Testis (tissue), 3 donors: ENCODE data around the gene PDGFRA. TPM values are rescaled to one million over a fixed set of nuclear protein-coding genes. Genes with fewer than 3 reads are reported as not detected.

Source experiments
- DNase-seq: peaks from one replicate; pipeline ENCODE4 v3.0.0-alpha.2; 2019
- H3K27ac ChIP-seq, 2 donors: fragments of 200-600 bp; sonication (generic); one replicate each; pipeline ENCODE4 v1.5.1; 2019
- H3K27me3 ChIP-seq: fragments of 200-600 bp; sonication (generic); one replicate; pipeline ENCODE4 v1.5.1; 2019
- H3K36me3 ChIP-seq: fragments of 200-600 bp; sonication (generic); one replicate; pipeline ENCODE4 v1.5.1; 2017; ENCODE audit warnings: low read depth; ENCODE audit errors: missing control alignments
- H3K4me1 ChIP-seq: fragments of 200-600 bp; sonication (generic); one replicate; pipeline ENCODE4 v1.5.1; 2019
- H3K4me3 ChIP-seq, 2 donors: fragments of 200-600 bp; sonication (generic); one replicate each; pipeline ENCODE4 v1.5.1; 2017 to 2019
- H3K9me3 ChIP-seq: fragments of 200-600 bp; sonication (generic); one replicate; pipeline ENCODE4 v1.5.1; 2017
- CTCF ChIP-seq, 3 experiments: fragments of 450-650 bp in 2 of 3; fragments of 200-600 bp in 1 of 3; sonication (generic) in 1 of 3; IDR thresholded peaks; one replicate each; pipeline ENCODE4 v1.5.1; 2016 to 2019; ENCODE audit warnings: antibody characterized with exemption in 3 of 3, mild to moderate bottlenecking in 2 of 3, moderate library complexity in 1 of 3
- POLR2A ChIP-seq: fragments of 450-650 bp; IDR thresholded peaks from one replicate; pipeline ENCODE4 v1.6.1; 2017; ENCODE audit warnings: antibody characterized with exemption, mild to moderate bottlenecking, moderate library complexity
- WGBS, 2 donors: methylation state at CpG; one replicate each; pipeline ENCODE4 v1.1.5; 2018; 5-methylcytosine and 5-hydroxymethylcytosine counted together
- intact Hi-C: fragments of 100-400 bp; cut with DNase I; formaldehyde crosslinking; loops from one replicate; pipeline ENCODE4 v1.15.1; 2023; ENCODE audit warnings: low total_unique reads
- polyA plus RNA-seq: library from polyadenylated mRNA; stranded (reverse); fragments of 350-450 nt; fragmentation: Illumina TruSeq; extraction: RNeasy Lipid Tissue Mini Kit (QIAGEN cat#74804); gene quantifications from one replicate; pipeline ENCODE4 v1.2.3, GENCODE V29; 2014; ENCODE audit warnings: low read depth, low replicate concordance; ENCODE audit not compliant: insufficient read depth
- total RNA-seq, 2 donors: library from RNA; depleted of rRNA; stranded (reverse); fragments of >200 nt; gene quantifications; one replicate each; pipeline ENCODE4 v1.2.3, GENCODE V29; 2016

Gene PDGFRA
- total and polyA plus RNA-seq, 3 donors from 2014 or later, result 26.2 to 86.1 (median 46.5) TPM

- 57 to 60% methylated on average over 17 to 20 of the region's 20 CpGs for WGBS, 2 donors
- DNase-seq, result no peak
- intact Hi-C loops, result no loop called here
- Histone ChIP-seq H3K36me3 (no peaks in the 10 kb centered on the region), H3K4me1 (no peaks in the 10 kb centered on the region), H3K27me3 (no peaks in the 10 kb centered on the region), H3K4me3 (no peak overlapping the region), H3K9me3 (no peaks in the 10 kb centered on the region), H3K27ac (no peak overlapping the region)
- TF ChIP-seq CTCF (IDR thresholded peaks at IDR 0.05) (no peak), POLR2A (no peak)
Measured at GRCh38 chr4:54276641-54277430, 47.7 kb downstream of the PDGFRA start.

GRCh38 chr4:54277691-54278090 lies 48.6 kb downstream of the PDGFRA start:
- no peak for TF ChIP-seq POLR2A
- no peak for TF ChIP-seq CTCF (IDR thresholded peaks at IDR 0.05)
- H3K27me3 ChIP-seq, result no peaks in the 10 kb centered on the region
- H3K36me3 ChIP-seq, result no peaks in the 10 kb centered on the region
- intact Hi-C loops, result no loop called here
- no peaks in the 10 kb centered on the region for H3K4me1 ChIP-seq
- no peak for DNase-seq
- no peak overlapping the region for H3K4me3 ChIP-seq
- H3K27ac ChIP-seq, result no peak overlapping the region
- H3K9me3 ChIP-seq, result no peaks in the 10 kb centered on the region
- WGBS, 2 donors, result 38 to 59% methylated on average over 1 of the region's 1 CpG

GRCh38 chr4:54278216-54278615 lies 49.1 kb downstream of the PDGFRA start:
- no peaks in the 10 kb centered on the region for H3K9me3 ChIP-seq
- TF ChIP-seq POLR2A, result no peak
- no peak for TF ChIP-seq CTCF (IDR thresholded peaks at IDR 0.05)
- DNase-seq, result no peak
- H3K4me3 ChIP-seq, result no peak overlapping the region
- no peak overlapping the region for H3K27ac ChIP-seq
- intact Hi-C loops, result no loop called here
- H3K36me3 ChIP-seq, result no peaks in the 10 kb centered on the region
- no peaks in the 10 kb centered on the region for H3K4me1 ChIP-seq
- no peaks in the 10 kb centered on the region for H3K27me3 ChIP-seq
- 82 to 86% methylated on average over 2 of the region's 2 CpGs for WGBS, 2 donors

- no peaks in the 10 kb centered on the region for H3K27me3 ChIP-seq
- H3K4me1 ChIP-seq, result no peaks in the 10 kb centered on the region
- intact Hi-C loops, result no loop called here
- peak overlapping the region in 1 of 2 donors; percentile 47 for H3K27ac ChIP-seq
- TF ChIP-seq CTCF (IDR thresholded peaks at IDR 0.05) (no peak), POLR2A (no peak)
- H3K4me3 ChIP-seq, result no peak overlapping the region
- 47% methylated on average over 6 of the region's 6 CpGs for WGBS, 2 donors
- H3K36me3 ChIP-seq, result no peaks in the 10 kb centered on the region
- peak; percentile 54 for DNase-seq
- H3K9me3 ChIP-seq, result no peaks in the 10 kb centered on the region
Measured at GRCh38 chr4:54281054-54281766, 52.1 kb downstream of the PDGFRA start.
